Cardiac muscle cell (in vitro differentiated cells and primary cell): ENCODE results near the gene CACNA1C. TPM values are rescaled to one million over a fixed set of nuclear protein-coding genes. Genes with fewer than 3 reads are reported as not detected.
A peak's percentile ranks its signal among the peaks of the same experiment; 100 is the strongest.

ENCODE experiments used
- DNase-seq, 2 donors: peaks; one replicate each; pipeline versions ENCODE4 v3.0.0 to v3.0.0-alpha.2; 2010 to 2017; ENCODE audit warnings: low read depth in 1 of 2, low spot score in 1 of 2
- H3K27ac ChIP-seq: fragments of 200-600 bp; sonication (generic); 2 replicates; pipeline ENCODE4 v1.5.1; 2016
- H3K27me3 ChIP-seq: fragments of 200-600 bp; sonication (generic); 2 replicates; pipeline ENCODE4 v1.6.0; 2016; ENCODE audit warnings: control low read depth
- H3K36me3 ChIP-seq: fragments of 200-600 bp; sonication (generic); 2 replicates; pipeline ENCODE4 v1.5.1; 2016; ENCODE audit warnings: control low read depth
- H3K4me1 ChIP-seq: fragments of 200-600 bp; sonication (generic); 2 replicates; pipeline ENCODE4 v1.8.1; 2017; ENCODE audit warnings: low read depth, mild to moderate bottlenecking, mixed run types
- H3K4me3 ChIP-seq: fragments of 200-600 bp; sonication (generic); 2 replicates; pipeline ENCODE4 v1.5.1; 2016; ENCODE audit warnings: mild to moderate bottlenecking
- H3K9me3 ChIP-seq: fragments of 200-600 bp; sonication (generic); 2 replicates; pipeline ENCODE4 v1.5.1; 2017; ENCODE audit warnings: low read depth, mild to moderate bottlenecking, control low read depth
- CTCF ChIP-seq: IDR thresholded peaks from 2 replicates; pipeline ENCODE4 v1.5.1; 2012; ENCODE audit warnings: low read depth, mild to moderate bottlenecking, low read length
- polyA plus RNA-seq: library from polyadenylated mRNA; unstranded; fragments of >200 nt; fragmentation: Nextera tagmentation; extraction: Ambion mirVana; gene quantifications from 2 replicates; pipeline ENCODE4 v1.2.1, GENCODE V29; 2016
- total RNA-seq: library from RNA; depleted of rRNA; stranded (reverse); fragments of >200 nt; gene quantifications from 2 replicates; pipeline ENCODE4 v1.2.3, GENCODE V29; 2016

The CACNA1C gene
- total and polyA plus RNA-seq, 2 experiments from 2014 or later = 40.8 to 77.8 TPM

GRCh38 chr12:2282318-2282717, 229.5 kb downstream of the CACNA1C start:
- no peaks in the 10 kb centered on the region for H3K27me3 ChIP-seq
- H3K36me3 ChIP-seq = no peaks in the 10 kb centered on the region
- peak; percentile 37 to 47 for DNase-seq
- peak; percentile 24 for TF ChIP-seq CTCF
- peaks cover 51% of the 10 kb centered on the region for H3K4me1 ChIP-seq
- H3K9me3 ChIP-seq = no peaks in the 10 kb centered on the region
- peak overlapping the region; percentile 15 for H3K27ac ChIP-seq
- no peak overlapping the region for H3K4me3 ChIP-seq

DNA sequence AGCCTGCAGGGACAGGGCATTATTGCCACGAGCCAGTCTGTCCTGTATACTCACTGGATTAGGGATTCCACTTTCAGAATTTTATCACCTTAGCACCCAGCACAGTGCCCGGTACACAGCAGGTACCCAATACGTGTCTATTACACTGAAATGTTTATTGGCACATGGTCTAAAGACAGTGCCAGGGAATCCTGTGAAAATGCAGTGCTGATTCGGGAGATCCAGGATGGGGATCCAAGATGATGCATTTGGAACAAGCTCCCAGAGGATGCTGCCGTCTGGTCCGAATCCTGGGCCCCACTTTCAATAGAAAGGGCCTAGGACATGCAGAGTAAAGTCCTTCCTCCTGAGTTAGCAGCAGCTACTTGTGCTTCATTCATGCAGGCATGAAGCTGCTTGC, 230.7 kb downstream of the CACNA1C start:
- no peaks in the 10 kb centered on the region for H3K36me3 ChIP-seq
- peak overlapping the region; percentile 61 for H3K27ac ChIP-seq
- DNase-seq = no peak

DNA sequence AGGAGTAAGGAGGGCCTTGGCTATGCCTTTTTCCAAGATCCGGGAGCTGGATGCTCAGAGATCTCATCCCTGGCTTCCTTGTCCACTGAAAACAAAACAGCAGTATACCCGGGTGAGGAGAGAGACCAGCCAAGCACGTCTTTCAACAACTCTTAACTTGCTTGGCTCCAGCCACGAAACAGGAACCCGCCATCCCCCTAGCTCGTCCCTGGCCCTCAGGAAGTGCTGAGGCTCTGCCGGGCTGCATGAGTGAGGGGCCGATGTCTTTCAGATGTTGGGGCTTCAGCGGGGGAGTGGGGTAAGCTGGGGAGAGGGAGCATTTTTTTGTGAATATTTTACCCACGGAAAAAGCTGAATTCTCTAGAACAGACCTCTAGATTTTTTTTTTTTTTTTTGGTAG, 231.1 kb downstream of the CACNA1C start:
- peaks cover 67% of the 10 kb centered on the region for H3K4me1 ChIP-seq
- DNase-seq = peak; percentile 54 to 91
- no peak overlapping the region for H3K4me3 ChIP-seq
- no peak for TF ChIP-seq CTCF
- H3K27me3 ChIP-seq = no peaks in the 10 kb centered on the region
- no peaks in the 10 kb centered on the region for H3K9me3 ChIP-seq
- H3K36me3 ChIP-seq = no peaks in the 10 kb centered on the region
- H3K27ac ChIP-seq = peak overlapping the region; percentile 61

More for the DNA sequence above, 230.7 kb downstream of the CACNA1C start:
- H3K4me3 ChIP-seq = no peak overlapping the region
- no peak for TF ChIP-seq CTCF
- no peaks in the 10 kb centered on the region for H3K27me3 ChIP-seq
- H3K9me3 ChIP-seq = no peaks in the 10 kb centered on the region
- peaks cover 62% of the 10 kb centered on the region for H3K4me1 ChIP-seq

DNA sequence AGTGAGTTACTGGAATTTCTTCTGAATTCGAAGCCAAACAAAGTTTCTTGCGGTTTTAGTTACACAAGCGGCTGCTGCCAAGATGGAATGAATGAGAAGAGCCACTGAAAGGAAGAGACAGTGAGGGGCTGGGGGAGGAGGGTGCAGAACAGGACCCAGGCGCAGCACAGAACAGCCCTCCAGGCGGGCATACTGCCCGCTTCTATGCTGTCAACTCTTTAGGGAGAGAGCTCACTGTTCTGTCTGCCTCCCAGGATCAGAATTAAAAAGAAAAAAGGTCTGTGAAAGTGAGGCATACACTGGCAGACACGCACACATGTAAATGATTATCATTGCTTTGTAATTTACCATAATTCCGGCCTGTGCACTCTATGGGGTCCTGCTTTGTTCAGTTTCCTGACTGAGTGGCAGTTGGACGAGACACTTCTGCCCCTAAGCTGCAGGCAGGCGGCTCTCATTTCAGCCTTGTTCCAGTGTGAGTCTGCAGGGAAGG, 231.6 kb downstream of the CACNA1C start:
- H3K36me3 ChIP-seq = no peaks in the 10 kb centered on the region
- H3K27me3 ChIP-seq = no peaks in the 10 kb centered on the region
- peaks cover 70% of the 10 kb centered on the region for H3K4me1 ChIP-seq
- no peak for TF ChIP-seq CTCF
- no peak overlapping the region for H3K4me3 ChIP-seq
- peak overlapping the region; percentile 61 for H3K27ac ChIP-seq
- H3K9me3 ChIP-seq = no peaks in the 10 kb centered on the region
- DNase-seq = peak in 1 of 2 donors; percentile 93

DNA sequence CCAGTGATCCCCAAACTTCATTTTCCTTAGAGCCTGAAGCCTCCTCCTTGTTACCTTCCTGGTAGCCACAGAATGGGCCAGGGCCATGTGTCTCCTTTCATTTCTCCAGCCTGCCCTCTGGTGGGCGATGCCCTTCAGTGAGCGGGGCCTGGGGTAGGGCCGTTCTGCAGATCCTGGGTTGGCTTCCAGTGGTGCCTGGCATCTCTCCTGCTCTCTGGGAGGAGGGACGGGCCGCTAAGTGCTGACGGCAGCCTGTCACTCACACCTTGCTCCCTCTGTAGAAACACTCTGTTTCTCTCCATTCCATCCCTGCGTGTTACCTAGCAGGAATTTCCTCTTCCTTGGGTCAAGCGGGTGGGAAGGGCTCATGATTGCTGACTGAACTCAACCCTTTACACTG, 232.1 kb downstream of the CACNA1C start:
- peak; percentile 80 for TF ChIP-seq CTCF
- Histone ChIP-seq H3K36me3 (no peaks in the 10 kb centered on the region), H3K27ac (peak overlapping the region; percentile 61), H3K4me1 (peaks cover 74% of the 10 kb centered on the region), H3K9me3 (no peaks in the 10 kb centered on the region), H3K27me3 (no peaks in the 10 kb centered on the region), H3K4me3 (no peak overlapping the region)
- peak; percentile 88 to 91 for DNase-seq
